HG03025 (cell line): ENCODE data around the gene NBPF4.
"Not testable (repeated sequence)": the region's sequence is repeated elsewhere in the genome, so short reads cannot be mapped to it uniquely, and the experiment has no call there.

ENCODE experiments used
- ATAC-seq: cut with Tn5 transposase; IDR thresholded peaks from one replicate; pipeline ENCODE4 v1.9.1; 2021; ENCODE audit warnings: mild to moderate bottlenecking, moderate library complexity; ENCODE audit not compliant: unreplicated experiment, low FRiP score

The NBPF4 gene

GRCh38 chr1:108243976-108244375 lies at the start of gene NBPF4:
Gene NBPF4 (minus strand): TSS chr1:108244076. CDS start chr1:108243761, 315 bp downstream.
- not testable (repeated sequence) for ATAC-seq

GRCh38 chr1:108282528-108283257 lies 38.8 kb upstream of the NBPF4 start:
- peak; percentile 61 for ATAC-seq

GRCh38 chr1:108272485-108273327 lies 28.8 kb upstream of the NBPF4 start:
- ATAC-seq: not testable (repeated sequence)

- ATAC-seq: not testable (repeated sequence)
These were observed 23.2 kb upstream of the NBPF4 start for GRCh38 chr1:108267097-108267496.

GRCh38 chr1:108261967-108262366 lies 18.1 kb upstream of the NBPF4 start:
- not testable (repeated sequence) for ATAC-seq

GRCh38 chr1:108261519-108261918 lies 17.6 kb upstream of the NBPF4 start:
- ATAC-seq: not testable (repeated sequence)

- ATAC-seq: not testable (repeated sequence)
These were observed 16.8 kb upstream of the NBPF4 start for GRCh38 chr1:108260578-108261259.

- ATAC-seq: not testable (repeated sequence)
These were observed 11.6 kb upstream of the NBPF4 start for GRCh38 chr1:108255426-108255825.

- not testable (repeated sequence) for ATAC-seq
These were observed 4.5 kb downstream of the NBPF4 start for GRCh38 chr1:108239426-108239825.

- ATAC-seq: not testable (repeated sequence)
These were observed 8.6 kb downstream of the NBPF4 start for GRCh38 chr1:108235308-108235707.

- ATAC-seq: not testable (repeated sequence)
These were observed 11.7 kb downstream of the NBPF4 start for GRCh38 chr1:108232183-108232582.

- not testable (repeated sequence) for ATAC-seq
These were observed 13.9 kb downstream of the NBPF4 start for GRCh38 chr1:108229976-108230375.

- not testable (repeated sequence) for ATAC-seq
These were observed 16.1 kb downstream of the NBPF4 start for GRCh38 chr1:108227772-108228171.

- not testable (repeated sequence) for ATAC-seq
These were observed 17.0 kb downstream of the NBPF4 start for GRCh38 chr1:108226855-108227254.

GRCh38 chr1:108223226-108223625 lies 20.6 kb downstream of the NBPF4 start:
- not testable (repeated sequence) for ATAC-seq

- not testable (repeated sequence) for ATAC-seq
These were observed 26.2 kb downstream of the NBPF4 start for GRCh38 chr1:108217515-108218174.

- not testable (repeated sequence) for ATAC-seq
These were observed 26.9 kb downstream of the NBPF4 start for GRCh38 chr1:108217007-108217406.

GRCh38 chr1:108216028-108216890 lies 27.6 kb downstream of the NBPF4 start:
- ATAC-seq: not testable (repeated sequence)
